ENCODE measurements around the gene RABGAP1L.

- TF ChIP-seq CTCF (conservative IDR thresholded peaks at IDR 0.05; ENCODE audit: low read length) (no peak), EZH2phosphoT487 (IDR thresholded peaks at IDR 0.05; ENCODE audit: borderline replicate concordance, low read depth, low read length) (no peak)
Measured at GRCh38 chr1:174393885-174394284, 234.6 kb downstream of the RABGAP1L start.

All from OCI-LY7 (cell line).